ENCODE data around the gene AP3B1. TPM values are rescaled to one million over a fixed set of nuclear protein-coding genes. Genes with fewer than 3 reads are reported as not detected.

AP3B1 gene
- total RNA-seq, 2 experiments from 2014 or later, result 39.4 to 52.3 TPM

- DNase-seq, result no peak
- ChIA-PET POLR2A (interaction anchor here (0.6 kb wide), 1 partner anchor 37 kb away, joined by 4 read pairs; no protein-coding TSS in a partner anchor), CTCF (no interaction called here)
- Mint-ChIP-seq H3K27ac (no peak overlapping the region), H3K36me3 (ENCODE audit: low read depth) (peaks cover 2% of the 10 kb centered on the region), H3K4me1 (no peaks in the 10 kb centered on the region), H3K27me3 (no peaks in the 10 kb centered on the region), H3K4me3 (no peak overlapping the region), H3K9me3 (no peaks in the 10 kb centered on the region)
Observed at GRCh38 chr5:78016863-78017529, 277.5 kb downstream of the AP3B1 start.

- Mint-ChIP-seq H3K27me3 (no peaks in the 10 kb centered on the region), H3K9me3 (no peaks in the 10 kb centered on the region), H3K27ac (no peak overlapping the region), H3K36me3 (ENCODE audit: low read depth) (peaks cover 1% of the 10 kb centered on the region), H3K4me3 (no peak overlapping the region), H3K4me1 (no peaks in the 10 kb centered on the region)
- DNase-seq, result no peak
- POLR2A ChIA-PET, result no interaction called here
- CTCF ChIA-PET, result no interaction called here
Observed at GRCh38 chr5:78009937-78010527, 284.5 kb downstream of the AP3B1 start.

- H3K27ac Mint-ChIP-seq, result no peak overlapping the region
- H3K27me3 Mint-ChIP-seq, result no peaks in the 10 kb centered on the region
- peak; percentile 18 for DNase-seq
- CTCF ChIA-PET, result no interaction called here
- H3K36me3 Mint-ChIP-seq (ENCODE audit: low read depth), result no peaks in the 10 kb centered on the region
- no peaks in the 10 kb centered on the region for H3K9me3 Mint-ChIP-seq
- H3K4me1 Mint-ChIP-seq, result no peaks in the 10 kb centered on the region
- no peak overlapping the region for H3K4me3 Mint-ChIP-seq
- POLR2A ChIA-PET, result no interaction called here
Observed at GRCh38 chr5:78008356-78008967, 286.0 kb downstream of the AP3B1 start.

GRCh38 chr5:78007233-78007632, 287.3 kb downstream of the AP3B1 start:
- Mint-ChIP-seq H3K9me3 (no peaks in the 10 kb centered on the region), H3K4me1 (no peaks in the 10 kb centered on the region), H3K27me3 (no peaks in the 10 kb centered on the region), H3K36me3 (ENCODE audit: low read depth) (no peaks in the 10 kb centered on the region), H3K27ac (no peak overlapping the region), H3K4me3 (no peak overlapping the region)
- POLR2A ChIA-PET, result no interaction called here
- CTCF ChIA-PET, result interaction anchor here (0.7 kb wide), 2 partner anchors 361 to 456 kb away, joined by 3 to 4 read pairs; no protein-coding TSS in a partner anchor
- DNase-seq, result no peak

- CTCF ChIA-PET, result interaction anchor here (0.7 kb wide), 1 partner anchor 361 kb away, joined by 4 read pairs; no protein-coding TSS in a partner anchor
- POLR2A ChIA-PET, result no interaction called here
Observed at GRCh38 chr5:78006449-78006848, 288.0 kb downstream of the AP3B1 start.

GRCh38 chr5:78005021-78005785, 289.3 kb downstream of the AP3B1 start:
- no peaks in the 10 kb centered on the region for H3K9me3 Mint-ChIP-seq
- no peaks in the 10 kb centered on the region for H3K27me3 Mint-ChIP-seq
- H3K27ac Mint-ChIP-seq, result no peak overlapping the region
- H3K4me3 Mint-ChIP-seq, result no peak overlapping the region
- no peaks in the 10 kb centered on the region for H3K4me1 Mint-ChIP-seq
- ChIA-PET POLR2A (no interaction called here), CTCF (interaction anchor here (0.6 kb wide), 1 partner anchor 973 kb away, joined by 4 read pairs; no protein-coding TSS in a partner anchor)
- H3K36me3 Mint-ChIP-seq (ENCODE audit: low read depth), result peaks cover under 1% of the 10 kb centered on the region
- no peak for DNase-seq

More at GRCh38 chr5:78006449-78006848, 288.0 kb downstream of the AP3B1 start:
- H3K27me3 Mint-ChIP-seq, result no peaks in the 10 kb centered on the region
- no peaks in the 10 kb centered on the region for H3K9me3 Mint-ChIP-seq
- no peak overlapping the region for H3K27ac Mint-ChIP-seq
- no peaks in the 10 kb centered on the region for H3K36me3 Mint-ChIP-seq (ENCODE audit: low read depth)
- DNase-seq, result no peak
- no peak overlapping the region for H3K4me3 Mint-ChIP-seq
- H3K4me1 Mint-ChIP-seq, result no peaks in the 10 kb centered on the region

GRCh38 chr5:78004559-78004958, 289.9 kb downstream of the AP3B1 start:
- no peaks in the 10 kb centered on the region for H3K27me3 Mint-ChIP-seq
- no peak overlapping the region for H3K4me3 Mint-ChIP-seq
- ChIA-PET POLR2A (no interaction called here), CTCF (no interaction called here)
- no peak for DNase-seq
- peaks cover 3% of the 10 kb centered on the region for H3K36me3 Mint-ChIP-seq (ENCODE audit: low read depth)
- no peak overlapping the region for H3K27ac Mint-ChIP-seq
- H3K4me1 Mint-ChIP-seq, result no peaks in the 10 kb centered on the region
- no peaks in the 10 kb centered on the region for H3K9me3 Mint-ChIP-seq

GRCh38 chr5:78003919-78004318, 290.6 kb downstream of the AP3B1 start:
- peaks cover 9% of the 10 kb centered on the region for H3K36me3 Mint-ChIP-seq (ENCODE audit: low read depth)
- CTCF ChIA-PET, result interaction anchor here (1.3 kb wide), 1 partner anchor 44 kb away, joined by 3 read pairs; no protein-coding TSS in a partner anchor
- H3K4me1 Mint-ChIP-seq, result no peaks in the 10 kb centered on the region
- H3K4me3 Mint-ChIP-seq, result no peak overlapping the region
- H3K27me3 Mint-ChIP-seq, result no peaks in the 10 kb centered on the region
- no peak overlapping the region for H3K27ac Mint-ChIP-seq
- no peaks in the 10 kb centered on the region for H3K9me3 Mint-ChIP-seq
- no peak for DNase-seq
- POLR2A ChIA-PET, result no interaction called here

- ChIA-PET POLR2A (no interaction called here), CTCF (interaction anchor here (1.3 kb wide), 1 partner anchor 44 kb away, joined by 3 read pairs; no protein-coding TSS in a partner anchor)
- Mint-ChIP-seq H3K27ac (no peak overlapping the region), H3K9me3 (no peaks in the 10 kb centered on the region), H3K4me1 (no peaks in the 10 kb centered on the region), H3K4me3 (no peak overlapping the region), H3K27me3 (no peaks in the 10 kb centered on the region), H3K36me3 (ENCODE audit: low read depth) (peaks cover 10% of the 10 kb centered on the region)
- no peak for DNase-seq
Observed at GRCh38 chr5:78003450-78003849, 291.0 kb downstream of the AP3B1 start.

GRCh38 chr5:78002690-78003089, 291.8 kb downstream of the AP3B1 start:
- CTCF ChIA-PET, result interaction anchor here (1.3 kb wide), 1 partner anchor 45 kb away, joined by 3 read pairs; no protein-coding TSS in a partner anchor

GRCh38 chr5:78001197-78001596, 293.3 kb downstream of the AP3B1 start:
- no peak overlapping the region for H3K4me3 Mint-ChIP-seq
- no peaks in the 10 kb centered on the region for H3K27me3 Mint-ChIP-seq
- no peak for DNase-seq
- POLR2A ChIA-PET, result no interaction called here
- H3K4me1 Mint-ChIP-seq, result no peaks in the 10 kb centered on the region
- no peak overlapping the region for H3K27ac Mint-ChIP-seq
- CTCF ChIA-PET, result no interaction called here
- H3K36me3 Mint-ChIP-seq (ENCODE audit: low read depth), result peaks cover 10% of the 10 kb centered on the region
- no peaks in the 10 kb centered on the region for H3K9me3 Mint-ChIP-seq

More at GRCh38 chr5:78002690-78003089, 291.8 kb downstream of the AP3B1 start:
- Mint-ChIP-seq H3K27me3 (no peaks in the 10 kb centered on the region), H3K4me1 (no peaks in the 10 kb centered on the region), H3K36me3 (ENCODE audit: low read depth) (peaks cover 10% of the 10 kb centered on the region), H3K9me3 (no peaks in the 10 kb centered on the region), H3K4me3 (no peak overlapping the region), H3K27ac (no peak overlapping the region)
- DNase-seq, result no peak
- POLR2A ChIA-PET, result no interaction called here

- H3K4me3 Mint-ChIP-seq, result no peak overlapping the region
- ChIA-PET POLR2A (no interaction called here), CTCF (no interaction called here)
- peaks cover 10% of the 10 kb centered on the region for H3K36me3 Mint-ChIP-seq (ENCODE audit: low read depth)
- DNase-seq, result no peak
- no peaks in the 10 kb centered on the region for H3K4me1 Mint-ChIP-seq
- H3K9me3 Mint-ChIP-seq, result no peaks in the 10 kb centered on the region
- H3K27me3 Mint-ChIP-seq, result no peaks in the 10 kb centered on the region
- H3K27ac Mint-ChIP-seq, result no peak overlapping the region
Observed at GRCh38 chr5:78000191-78000590, 294.3 kb downstream of the AP3B1 start.

GRCh38 chr5:77999399-77999798, 295.1 kb downstream of the AP3B1 start:
- Mint-ChIP-seq H3K27ac (no peak overlapping the region), H3K9me3 (no peaks in the 10 kb centered on the region), H3K27me3 (no peaks in the 10 kb centered on the region), H3K36me3 (ENCODE audit: low read depth) (peaks cover 10% of the 10 kb centered on the region), H3K4me1 (no peaks in the 10 kb centered on the region), H3K4me3 (no peak overlapping the region)
- POLR2A ChIA-PET, result no interaction called here
- DNase-seq, result no peak
- CTCF ChIA-PET, result interaction anchor here (0.7 kb wide), 1 partner anchor 286 kb away, joined by 3 read pairs; no protein-coding TSS in a partner anchor
